Uterus (tissue), 4 donors: ENCODE results near the gene ADAMTS12. TPM values are rescaled to one million over a fixed set of nuclear protein-coding genes. Genes with fewer than 3 reads are reported as not detected.

Source experiments
- DNase-seq, 2 donors: peaks; one replicate each; pipeline ENCODE4 v3.0.0-alpha.2; 2019 to 2020
- H3K27ac ChIP-seq, 2 donors: fragments of 200-600 bp; sonication (generic); 1 replicate in 1 of 2; 2 replicates in 1 of 2; pipeline ENCODE4 v1.5.1; 2016 to 2018
- H3K27me3 ChIP-seq, 2 donors: fragments of 200-600 bp; sonication (generic); one replicate each; pipeline ENCODE4 v1.5.1; 2018 to 2019; ENCODE audit warnings: control low read depth in 1 of 2
- H3K36me3 ChIP-seq, 2 donors: fragments of 200-600 bp; sonication (generic); one replicate each; pipeline ENCODE4 v1.5.1; 2019; ENCODE audit warnings: control low read depth in 1 of 2
- H3K4me1 ChIP-seq, 2 donors: fragments of 200-600 bp; sonication (generic); one replicate each; pipeline ENCODE4 v1.5.1; 2018 to 2019; ENCODE audit warnings: control low read depth in 1 of 2
- H3K4me3 ChIP-seq, 2 donors: fragments of 200-600 bp; sonication (generic); 1 replicate in 1 of 2; 2 replicates in 1 of 2; pipeline ENCODE4 v1.5.1; 2018 to 2019; ENCODE audit warnings: mild to moderate bottlenecking in 1 of 2
- H3K9me3 ChIP-seq, 2 donors: fragments of 200-600 bp; sonication (generic); one replicate each; pipeline ENCODE4 v1.5.1; 2019; ENCODE audit warnings: control low read depth in 1 of 2
- POLR2A ChIP-seq, 2 donors: fragments of 450-650 bp; IDR thresholded peaks; one replicate each; pipeline ENCODE4 v1.6.1; 2016; ENCODE audit warnings: antibody characterized with exemption in 2 of 2, mild to moderate bottlenecking in 1 of 2, moderate library complexity in 1 of 2
- intact Hi-C: fragments of 100-400 bp; cut with DNase I; formaldehyde crosslinking; loops from one replicate; pipeline ENCODE4 v1.15.1; 2023; ENCODE audit warnings: low total_unique reads
- total RNA-seq, 4 donors: library from RNA; depleted of rRNA in 3 of 4; stranded (reverse); fragments of >200 nt in 3 of 4; gene quantifications; one replicate each; pipeline versions ENCODE4 v1.1.0 to v1.2.4, GENCODE V29; 2014 to 2023
- TF ChIP-seq, protein P1 (sequence below), 4 experiments: fragments of 200-600 bp in 2 of 4; fragments of 450-650 bp in 2 of 4; sonication (generic) in 2 of 4; IDR thresholded peaks; one replicate each; pipeline ENCODE4 v1.5.1; 2016 to 2019; ENCODE audit warnings: antibody characterized with exemption in 4 of 4, mild to moderate bottlenecking in 2 of 4, moderate library complexity in 1 of 4
- donor health status: DM: yes; HTN: yes; CAD: no.

The ADAMTS12 gene
- total RNA-seq, 4 donors from 2014 or later: 0.51 to 37.5 (median 15.6) TPM

DNA sequence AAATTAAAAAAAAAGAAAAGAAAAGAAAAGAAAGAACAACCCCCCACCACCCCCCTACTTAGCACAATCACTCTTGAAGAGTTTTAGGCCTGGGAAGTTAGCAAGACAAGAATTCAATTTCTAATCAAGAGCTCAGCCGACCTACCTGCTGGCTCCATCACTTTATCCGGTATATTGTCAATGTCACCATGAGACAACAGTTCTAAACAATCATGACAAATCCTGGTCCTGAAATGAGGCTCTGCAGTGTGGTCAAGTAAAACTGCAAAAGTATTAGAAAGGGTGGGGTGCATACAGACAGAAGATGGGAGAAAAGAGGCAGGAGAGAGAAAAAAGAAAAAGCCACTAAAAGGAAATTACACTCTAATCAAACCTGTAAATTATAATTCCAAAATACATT lies 287.3 kb downstream of the ADAMTS12 start:
- TF ChIP-seq, protein P1, sequence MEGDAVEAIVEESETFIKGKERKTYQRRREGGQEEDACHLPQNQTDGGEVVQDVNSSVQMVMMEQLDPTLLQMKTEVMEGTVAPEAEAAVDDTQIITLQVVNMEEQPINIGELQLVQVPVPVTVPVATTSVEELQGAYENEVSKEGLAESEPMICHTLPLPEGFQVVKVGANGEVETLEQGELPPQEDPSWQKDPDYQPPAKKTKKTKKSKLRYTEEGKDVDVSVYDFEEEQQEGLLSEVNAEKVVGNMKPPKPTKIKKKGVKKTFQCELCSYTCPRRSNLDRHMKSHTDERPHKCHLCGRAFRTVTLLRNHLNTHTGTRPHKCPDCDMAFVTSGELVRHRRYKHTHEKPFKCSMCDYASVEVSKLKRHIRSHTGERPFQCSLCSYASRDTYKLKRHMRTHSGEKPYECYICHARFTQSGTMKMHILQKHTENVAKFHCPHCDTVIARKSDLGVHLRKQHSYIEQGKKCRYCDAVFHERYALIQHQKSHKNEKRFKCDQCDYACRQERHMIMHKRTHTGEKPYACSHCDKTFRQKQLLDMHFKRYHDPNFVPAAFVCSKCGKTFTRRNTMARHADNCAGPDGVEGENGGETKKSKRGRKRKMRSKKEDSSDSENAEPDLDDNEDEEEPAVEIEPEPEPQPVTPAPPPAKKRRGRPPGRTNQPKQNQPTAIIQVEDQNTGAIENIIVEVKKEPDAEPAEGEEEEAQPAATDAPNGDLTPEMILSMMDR (IDR thresholded peaks at IDR 0.05): no peak
- no peak for TF ChIP-seq POLR2A (IDR thresholded peaks at IDR 0.05)
- H3K4me3 ChIP-seq: no peak overlapping the region
- H3K36me3 ChIP-seq: no peaks in the 10 kb centered on the region
- no peaks in the 10 kb centered on the region for H3K9me3 ChIP-seq
- no peak for DNase-seq
- H3K4me1 ChIP-seq: no peaks in the 10 kb centered on the region
- no peak overlapping the region for H3K27ac ChIP-seq
- H3K27me3 ChIP-seq: no peaks in the 10 kb centered on the region
- intact Hi-C loops: no loop called here

DNA sequence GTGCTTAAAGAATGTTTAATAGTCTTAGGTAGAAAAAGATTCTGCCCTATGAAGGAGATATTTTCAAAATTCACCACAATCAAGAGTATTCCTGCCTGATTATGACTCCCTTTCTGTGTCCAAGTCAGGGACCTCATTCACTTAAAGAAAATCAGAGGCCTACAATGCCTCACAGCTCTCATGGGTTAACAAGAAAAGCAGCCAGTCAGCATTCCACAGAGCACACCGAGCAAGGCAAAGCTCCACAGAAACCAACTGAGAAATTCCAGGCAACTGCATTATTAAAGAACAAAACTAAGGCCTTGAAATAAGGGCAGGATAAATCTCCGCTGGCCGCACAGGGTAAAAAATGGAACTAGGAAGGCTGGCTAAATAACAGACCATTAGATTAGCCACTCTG lies 289.9 kb downstream of the ADAMTS12 start:
- no peaks in the 10 kb centered on the region for H3K36me3 ChIP-seq
- TF ChIP-seq, protein P1 (IDR thresholded peaks at IDR 0.05): no peak
- no peak for TF ChIP-seq POLR2A (IDR thresholded peaks at IDR 0.05)
- H3K4me1 ChIP-seq: no peaks in the 10 kb centered on the region
- H3K27ac ChIP-seq: no peak overlapping the region
- no peaks in the 10 kb centered on the region for H3K9me3 ChIP-seq
- no peaks in the 10 kb centered on the region for H3K27me3 ChIP-seq
- no peak for DNase-seq
- intact Hi-C loops: no loop called here
- no peak overlapping the region for H3K4me3 ChIP-seq

DNA sequence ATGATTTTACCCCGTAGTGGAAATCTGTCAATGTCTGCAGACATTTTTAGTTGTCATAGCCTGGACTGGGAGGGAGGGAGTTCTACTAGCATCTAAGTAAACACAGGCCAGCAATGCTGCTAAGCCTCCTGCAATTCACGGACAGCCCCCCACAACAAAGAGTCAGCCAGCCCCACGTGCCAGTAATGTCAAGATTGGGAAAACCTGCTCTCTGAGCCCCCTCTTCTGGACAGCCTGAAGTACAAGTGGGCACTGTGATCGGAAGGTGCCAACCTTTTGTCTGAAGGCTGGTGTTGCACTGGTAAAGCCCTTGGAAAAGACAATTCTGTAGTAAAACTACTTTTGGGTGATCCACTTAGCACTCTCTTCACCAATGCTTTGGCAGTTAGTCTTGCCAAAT lies 296.5 kb downstream of the ADAMTS12 start:
- TF ChIP-seq, protein P1 (IDR thresholded peaks at IDR 0.05): no peak
- no peak for TF ChIP-seq POLR2A (IDR thresholded peaks at IDR 0.05)
- Histone ChIP-seq H3K4me1 (no peaks in the 10 kb centered on the region), H3K27ac (no peak overlapping the region), H3K4me3 (no peak overlapping the region), H3K9me3 (no peaks in the 10 kb centered on the region), H3K36me3 (no peaks in the 10 kb centered on the region), H3K27me3 (no peaks in the 10 kb centered on the region)
- intact Hi-C loops: no loop called here
- no peak for DNase-seq

DNA sequence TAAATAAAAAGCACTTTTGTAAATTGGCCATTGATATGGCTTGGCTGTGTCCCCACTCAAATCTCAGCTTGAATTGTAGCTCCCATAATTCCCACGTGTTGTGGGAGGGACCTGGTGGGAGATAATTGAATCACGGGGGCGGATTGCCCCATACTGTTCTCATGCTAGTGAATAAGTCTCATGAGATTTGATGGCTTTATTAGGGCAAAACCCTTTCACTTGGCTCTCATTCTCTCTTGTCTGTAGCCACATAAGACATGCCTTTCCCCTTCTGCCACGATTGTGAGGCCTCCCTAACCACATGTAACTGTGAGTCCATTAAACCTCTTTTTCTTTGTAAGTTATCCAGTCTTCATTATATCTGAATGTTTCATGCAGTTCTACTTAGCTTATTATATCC lies 297.8 kb downstream of the ADAMTS12 start:
- Histone ChIP-seq H3K9me3 (no peaks in the 10 kb centered on the region), H3K4me1 (no peaks in the 10 kb centered on the region), H3K36me3 (no peaks in the 10 kb centered on the region), H3K4me3 (no peak overlapping the region), H3K27me3 (no peaks in the 10 kb centered on the region), H3K27ac (no peak overlapping the region)
- TF ChIP-seq POLR2A (IDR thresholded peaks at IDR 0.05): no peak
- TF ChIP-seq, protein P1 (IDR thresholded peaks at IDR 0.05): no peak
- no peak for DNase-seq
- intact Hi-C loops: no loop called here

DNA sequence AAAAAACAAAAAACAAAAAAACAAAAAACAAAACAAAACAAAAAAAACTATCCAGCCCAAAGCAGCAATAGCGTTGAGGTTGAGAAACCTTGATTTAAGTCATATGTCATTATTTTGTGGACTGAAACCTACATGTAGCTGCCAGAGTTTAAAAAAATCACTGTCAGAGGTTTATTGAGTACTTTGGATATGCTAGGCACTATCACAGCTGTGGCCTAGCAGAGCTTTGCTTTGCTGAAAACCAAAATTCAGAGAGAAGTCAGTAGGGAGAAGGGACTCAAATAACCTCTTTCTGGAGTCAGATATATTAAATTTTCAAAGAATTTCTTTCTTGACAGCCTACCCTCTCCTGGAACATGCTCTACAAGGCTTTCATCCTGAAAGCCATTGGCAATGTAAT lies 299.5 kb downstream of the ADAMTS12 start:
- no peak for DNase-seq
- no peak overlapping the region for H3K4me3 ChIP-seq
- no peaks in the 10 kb centered on the region for H3K4me1 ChIP-seq
- intact Hi-C loops: no loop called here
- TF ChIP-seq POLR2A (IDR thresholded peaks at IDR 0.05): no peak
- TF ChIP-seq, protein P1 (IDR thresholded peaks at IDR 0.05): no peak
- no peaks in the 10 kb centered on the region for H3K36me3 ChIP-seq
- no peak overlapping the region for H3K27ac ChIP-seq
- no peaks in the 10 kb centered on the region for H3K27me3 ChIP-seq
- H3K9me3 ChIP-seq: no peaks in the 10 kb centered on the region
